HG02798 (cell line): ENCODE data around the gene KAT5.
"Not testable (repeated sequence)": the region's sequence is repeated elsewhere in the genome, so short reads cannot be mapped to it uniquely, and the experiment has no call there.

Experiments
- ATAC-seq: cut with Tn5 transposase; IDR thresholded peaks from one replicate; pipeline ENCODE4 v1.9.1; 2021; ENCODE audit warnings: mild to moderate bottlenecking; ENCODE audit not compliant: unreplicated experiment, poor library complexity

Gene KAT5

DNA sequence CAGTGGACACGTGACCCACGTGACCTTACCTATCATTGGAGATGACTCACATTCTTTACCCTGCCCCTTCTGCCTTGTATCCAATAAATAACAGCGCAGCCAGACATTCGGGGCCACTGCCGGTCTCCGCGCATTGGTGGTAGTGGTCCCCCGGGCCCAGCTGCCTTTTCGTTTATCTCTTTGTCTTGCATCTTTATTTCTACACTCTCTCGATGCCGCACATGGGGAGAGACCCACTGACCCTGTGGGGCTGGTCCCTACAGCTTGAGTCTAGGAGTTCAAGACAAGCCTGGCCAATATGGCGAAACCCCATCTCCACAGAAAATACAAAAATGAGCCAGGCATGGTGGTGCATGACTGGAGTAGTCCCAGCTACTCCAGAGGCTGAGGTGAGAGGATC, 5.0 kb upstream of the KAT5 start:
- not testable (repeated sequence) for ATAC-seq

DNA sequence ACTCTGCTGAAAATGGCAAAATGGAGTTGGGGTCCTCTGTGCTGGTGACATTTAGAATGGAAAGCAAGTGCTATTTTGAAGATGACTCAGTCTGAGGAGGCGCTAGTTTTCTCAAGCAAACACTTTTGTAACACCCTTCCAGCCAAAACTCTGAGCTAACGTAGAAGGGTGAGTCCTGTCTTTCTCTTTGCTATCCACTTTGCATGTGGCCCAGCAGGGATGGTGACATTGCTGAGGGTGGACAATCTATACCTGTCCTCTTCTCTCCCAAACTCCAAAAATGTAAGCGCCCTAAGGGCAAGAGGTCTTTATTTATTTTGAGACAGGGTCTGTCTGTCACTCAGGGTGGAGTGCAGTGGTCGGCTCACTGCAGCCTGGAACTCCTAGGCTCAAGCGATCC, 3.6 kb upstream of the KAT5 start:
- no peak for ATAC-seq

DNA sequence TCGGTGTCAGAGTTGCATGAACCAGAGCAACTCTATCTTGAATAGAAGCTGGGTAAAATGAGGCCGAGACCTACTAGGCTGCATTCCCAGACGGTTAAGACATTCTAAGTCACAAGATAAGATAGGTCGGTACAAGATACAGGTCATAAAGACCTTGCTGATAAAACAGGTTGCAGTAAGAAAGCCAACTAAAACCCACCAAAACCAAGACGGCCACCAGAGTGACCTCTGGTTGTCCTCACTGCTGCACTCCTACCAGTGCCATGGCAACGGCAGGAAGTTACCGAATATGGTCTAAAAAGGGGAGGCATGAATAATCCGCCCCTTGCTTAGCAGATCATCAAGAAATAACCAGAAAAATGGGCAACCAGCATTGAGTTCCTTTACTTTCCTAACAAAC, 2.4 kb upstream of the KAT5 start:
- no peak for ATAC-seq

DNA sequence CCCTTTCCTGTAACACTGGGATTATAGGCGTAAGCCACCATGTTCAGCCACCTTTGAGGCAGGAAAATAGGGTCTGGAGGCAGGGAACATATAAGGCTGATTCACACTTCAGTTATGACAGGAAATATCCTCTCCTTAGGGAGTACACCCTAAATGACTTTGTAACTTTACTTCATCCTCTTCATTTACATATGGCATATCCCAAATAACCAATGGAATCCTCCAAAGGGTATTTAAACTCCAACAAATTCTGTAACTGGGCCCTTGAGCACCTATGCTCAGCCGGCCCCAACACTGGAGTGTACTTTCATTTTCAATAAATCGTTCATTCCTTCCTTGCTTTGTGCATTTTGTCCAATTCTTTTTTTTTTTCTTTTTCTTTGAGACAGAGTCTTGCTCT, 1.6 kb upstream of the KAT5 start:
- no peak for ATAC-seq

DNA sequence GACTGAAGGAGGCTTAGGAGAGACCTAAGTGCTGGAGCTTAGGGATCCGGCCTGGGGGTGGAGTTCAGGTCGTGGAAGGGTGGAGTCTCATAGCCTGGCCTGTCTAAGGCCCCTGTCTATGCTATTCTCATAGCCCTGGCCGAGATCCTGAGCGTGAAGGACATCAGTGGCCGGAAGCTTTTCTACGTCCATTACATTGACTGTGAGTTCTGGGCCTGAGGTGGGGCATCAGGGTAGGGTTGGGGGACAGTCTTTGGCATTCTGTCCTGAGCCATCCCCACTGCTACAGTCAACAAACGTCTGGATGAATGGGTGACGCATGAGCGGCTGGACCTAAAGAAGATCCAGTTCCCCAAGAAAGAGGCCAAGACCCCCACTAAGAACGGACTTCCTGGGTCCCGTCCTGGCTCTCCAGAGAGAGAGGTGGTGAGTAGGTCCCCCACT, 603 bp downstream of the KAT5 start:
- ATAC-seq: no peak

DNA sequence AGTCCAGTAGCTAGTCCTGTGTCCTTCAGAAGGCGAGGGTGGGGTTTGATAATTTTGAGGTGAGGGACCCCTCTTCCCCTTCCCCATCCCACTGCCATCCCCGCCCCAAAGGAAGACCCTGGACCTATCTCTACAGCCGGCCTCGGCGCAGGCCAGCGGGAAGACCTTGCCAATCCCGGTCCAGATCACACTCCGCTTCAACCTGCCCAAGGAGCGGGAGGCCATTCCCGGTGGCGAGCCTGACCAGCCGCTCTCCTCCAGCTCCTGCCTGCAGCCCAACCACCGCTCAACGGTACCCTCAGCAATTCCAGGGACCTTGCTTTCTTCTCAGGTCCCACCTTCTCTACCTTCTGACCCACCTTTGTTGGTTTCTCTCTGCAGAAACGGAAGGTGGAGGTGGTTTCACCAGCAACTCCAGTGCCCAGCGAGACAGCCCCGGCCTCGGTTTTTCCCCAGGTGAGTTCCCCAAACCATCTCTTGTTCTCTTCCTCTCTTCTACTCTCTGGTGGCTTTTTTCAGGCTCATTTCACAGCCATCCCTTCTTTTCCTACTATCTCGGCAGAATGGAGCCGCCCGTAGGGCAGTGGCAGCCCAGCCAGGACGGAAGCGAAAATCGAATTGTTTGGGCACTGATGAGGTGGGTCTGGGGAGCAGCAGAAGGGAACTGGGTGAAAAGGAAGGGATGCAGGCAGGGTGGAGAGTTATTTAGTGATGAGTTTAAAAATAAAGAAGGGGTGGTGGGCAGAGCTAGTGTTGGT, 1.3 kb downstream of the KAT5 start:
- no peak for ATAC-seq

DNA sequence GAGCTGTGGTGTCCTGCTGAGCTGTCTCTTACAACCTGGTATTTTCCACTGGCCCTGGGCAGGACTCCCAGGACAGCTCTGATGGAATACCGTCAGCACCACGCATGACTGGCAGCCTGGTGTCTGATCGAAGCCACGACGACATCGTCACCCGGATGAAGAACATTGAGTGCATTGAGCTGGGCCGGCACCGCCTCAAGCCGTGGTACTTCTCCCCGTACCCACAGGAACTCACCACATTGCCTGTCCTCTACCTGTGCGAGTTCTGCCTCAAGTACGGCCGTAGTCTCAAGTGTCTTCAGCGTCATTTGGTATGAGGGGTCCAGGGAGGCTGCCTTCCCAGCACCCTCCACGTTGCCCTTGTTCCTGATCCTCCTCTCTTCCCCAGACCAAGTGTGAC, 2.4 kb downstream of the KAT5 start:
- ATAC-seq: no peak

DNA sequence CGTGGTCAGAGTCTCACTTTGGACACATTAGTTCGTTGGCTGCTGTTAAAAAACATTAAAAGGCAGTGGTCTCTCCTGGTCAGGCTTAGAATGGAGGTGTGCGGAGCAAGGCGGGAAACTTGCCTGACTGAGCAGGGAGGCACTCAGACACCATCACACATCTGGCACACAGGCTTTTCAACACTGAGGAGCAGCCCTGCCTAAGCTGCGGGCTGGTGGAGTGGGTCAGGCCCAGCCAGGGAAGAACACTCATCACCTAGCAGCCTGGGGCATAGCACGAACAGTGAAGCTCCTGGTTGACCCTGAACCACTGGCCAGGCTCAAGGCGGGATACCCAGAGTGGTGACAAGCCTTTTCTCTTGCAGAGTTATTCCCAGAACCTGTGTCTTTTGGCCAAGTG, 4.2 kb downstream of the KAT5 start:
- no peak for ATAC-seq

DNA sequence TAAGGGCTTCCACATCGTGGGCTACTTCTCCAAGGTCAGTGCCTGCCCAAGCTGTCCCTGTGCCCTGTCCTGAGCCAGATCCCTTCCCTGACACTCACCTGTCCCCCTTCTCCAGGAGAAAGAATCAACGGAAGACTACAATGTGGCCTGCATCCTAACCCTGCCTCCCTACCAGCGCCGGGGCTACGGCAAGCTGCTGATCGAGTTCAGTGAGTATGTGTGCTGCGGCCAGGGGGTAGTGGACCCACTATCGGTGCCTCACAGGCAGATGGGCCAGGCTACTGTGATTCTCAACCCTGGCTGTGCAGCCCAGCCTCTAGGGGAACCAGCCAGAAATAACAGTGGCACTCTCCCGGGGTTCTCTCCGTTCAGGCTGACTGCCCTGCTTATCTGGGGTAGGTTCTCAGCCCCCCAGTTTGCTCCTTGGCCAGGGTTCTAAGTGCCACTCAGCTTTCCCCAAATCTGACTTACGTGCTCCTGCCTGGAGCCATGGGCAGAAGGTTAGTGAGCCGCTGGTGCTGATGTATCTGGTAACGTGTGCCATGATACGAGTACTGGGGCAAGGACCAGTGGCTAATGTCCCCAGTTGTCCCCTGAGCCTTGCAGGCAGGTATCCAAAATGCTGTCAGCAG, 4.8 kb downstream of the KAT5 start:
- ATAC-seq: no peak

DNA sequence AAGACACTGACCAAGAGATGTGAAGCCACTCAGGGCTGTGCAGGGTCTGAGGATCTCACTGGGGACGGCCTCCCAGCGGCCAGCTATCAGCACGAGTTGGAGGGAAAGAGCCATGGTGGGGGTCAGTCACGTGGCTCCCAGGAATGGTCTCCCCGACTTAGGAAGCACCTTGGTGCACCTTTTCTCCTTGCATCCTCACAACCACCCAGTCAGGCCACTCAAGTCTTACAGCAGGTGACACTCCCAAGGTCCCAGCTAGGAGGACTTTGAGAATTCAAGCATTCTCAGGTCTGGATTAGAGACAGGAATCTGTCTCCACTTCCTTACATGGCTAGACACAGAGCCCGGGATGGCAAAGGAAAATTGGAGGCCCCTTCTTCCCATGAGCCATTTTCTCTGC, 5.9 kb downstream of the KAT5 start:
- no peak for ATAC-seq

DNA sequence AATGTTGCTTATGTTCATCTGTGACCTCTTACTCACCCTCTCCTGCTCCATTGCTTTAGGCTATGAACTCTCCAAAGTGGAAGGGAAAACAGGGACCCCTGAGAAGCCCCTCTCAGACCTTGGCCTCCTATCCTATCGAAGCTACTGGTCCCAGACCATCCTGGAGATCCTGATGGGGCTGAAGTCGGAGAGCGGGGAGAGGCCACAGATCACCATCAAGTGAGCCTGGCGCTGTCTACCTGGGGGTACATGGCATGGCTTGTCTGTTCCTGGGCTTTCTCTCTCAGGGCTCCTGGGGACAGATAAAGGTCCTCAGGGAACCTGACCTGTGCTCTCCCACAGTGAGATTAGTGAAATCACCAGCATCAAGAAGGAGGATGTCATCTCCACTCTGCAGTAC, 6.5 kb downstream of the KAT5 start:
- ATAC-seq: no peak

DNA sequence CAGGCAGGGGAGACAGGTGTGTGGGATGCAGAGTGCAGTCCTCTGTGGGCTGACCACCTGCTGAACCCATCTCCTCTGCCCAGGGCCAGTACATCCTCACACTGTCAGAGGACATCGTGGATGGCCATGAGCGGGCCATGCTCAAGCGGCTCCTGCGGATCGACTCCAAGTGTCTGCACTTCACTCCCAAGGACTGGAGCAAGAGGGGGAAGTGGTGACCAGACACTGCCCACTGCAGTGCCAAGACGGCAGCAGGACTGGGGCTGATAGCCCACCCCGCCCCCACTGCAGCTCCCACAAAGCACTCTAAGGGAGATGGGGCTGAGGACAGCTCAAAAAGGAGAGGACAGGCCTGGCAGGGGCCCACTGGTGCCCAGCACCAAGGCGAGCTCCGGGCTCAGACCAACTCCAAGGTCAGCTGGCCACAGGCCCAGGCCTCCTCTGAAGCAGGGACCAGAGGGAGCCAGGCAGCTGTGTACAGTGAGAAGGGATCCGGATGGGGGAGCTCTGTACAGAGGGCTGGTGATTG, 7.0 kb downstream of the KAT5 start:
- ATAC-seq: no peak

DNA sequence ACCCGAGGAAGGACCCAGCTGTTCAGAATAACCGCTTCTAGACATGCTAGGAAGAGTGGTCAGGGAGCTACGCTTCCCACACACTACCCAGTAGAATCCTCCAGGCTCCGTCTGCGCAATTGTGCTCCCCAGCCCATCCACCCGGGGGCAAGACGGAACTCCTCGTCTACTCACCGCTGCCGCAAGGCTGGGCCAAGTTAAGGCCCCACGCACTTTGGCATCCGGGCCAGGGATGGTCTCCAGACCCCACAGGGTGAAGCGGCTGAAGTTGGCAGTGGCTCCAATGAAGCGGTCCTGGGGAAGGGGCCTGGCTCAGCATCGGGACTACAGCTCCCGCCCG, 7.8 kb downstream of the KAT5 start:
- ATAC-seq: peak; percentile 13

DNA sequence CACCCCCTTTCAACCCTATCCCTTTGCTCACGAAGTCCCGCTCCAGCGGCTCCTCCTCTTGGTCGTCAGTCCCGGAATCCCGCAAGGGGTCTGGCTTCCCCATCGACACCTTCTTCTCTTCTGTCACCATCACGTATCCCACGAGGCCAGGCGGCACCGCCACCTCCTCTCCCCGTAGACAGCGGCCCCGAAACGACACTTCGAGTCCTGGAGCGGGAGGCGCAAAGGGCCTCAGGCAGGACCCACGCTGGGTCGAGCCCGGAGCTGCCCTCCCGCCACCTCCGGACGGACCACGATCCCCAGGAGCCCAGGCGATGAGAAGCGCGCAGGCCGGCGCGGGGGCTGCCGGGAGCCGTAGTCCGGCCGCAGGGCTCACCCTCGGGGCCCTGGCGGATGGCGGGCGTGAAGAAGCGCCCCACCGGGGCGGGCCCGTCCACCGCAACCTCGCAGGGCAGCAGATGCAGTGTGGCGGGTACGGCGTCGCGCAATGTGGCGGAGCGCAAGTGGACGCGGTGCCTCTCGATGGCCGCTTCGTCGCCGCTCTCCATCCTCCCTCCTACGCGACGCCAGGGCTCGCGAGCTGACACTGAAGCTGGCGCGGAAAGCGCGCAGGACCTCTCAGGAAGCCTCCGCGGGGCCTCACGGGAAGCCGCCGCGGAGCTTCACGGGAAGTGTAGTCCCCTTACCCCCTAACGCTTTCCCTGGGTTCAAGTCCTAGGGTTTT, 8.3 kb downstream of the KAT5 start, which contains the start of gene RNASEH2C:
TSS of gene RNASEH2C (minus strand) at position 588 of the 724 bp plus-strand sequence. CDS start at position 548, 40 bp downstream.
- peak; percentile 80 for ATAC-seq

DNA sequence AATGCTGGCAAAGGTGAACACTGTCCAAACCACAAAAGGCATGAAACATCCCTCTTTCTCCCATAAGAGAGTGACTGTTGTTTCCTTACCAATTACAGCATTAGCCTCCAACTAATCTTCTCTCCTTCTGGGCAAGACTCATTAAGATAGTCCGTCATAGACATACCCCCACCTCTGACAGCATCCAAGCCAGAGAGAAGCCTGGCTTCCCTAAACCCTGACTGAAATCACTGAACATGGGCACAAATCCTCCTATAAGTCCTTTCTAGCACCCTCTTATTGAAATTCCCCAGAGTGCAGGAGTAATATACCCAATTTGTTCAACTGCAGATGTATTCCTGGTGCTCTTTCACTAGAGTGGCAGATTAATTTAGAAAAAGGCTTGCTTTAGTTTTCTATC, 10.2 kb downstream of the KAT5 start:
- ATAC-seq: no peak

DNA sequence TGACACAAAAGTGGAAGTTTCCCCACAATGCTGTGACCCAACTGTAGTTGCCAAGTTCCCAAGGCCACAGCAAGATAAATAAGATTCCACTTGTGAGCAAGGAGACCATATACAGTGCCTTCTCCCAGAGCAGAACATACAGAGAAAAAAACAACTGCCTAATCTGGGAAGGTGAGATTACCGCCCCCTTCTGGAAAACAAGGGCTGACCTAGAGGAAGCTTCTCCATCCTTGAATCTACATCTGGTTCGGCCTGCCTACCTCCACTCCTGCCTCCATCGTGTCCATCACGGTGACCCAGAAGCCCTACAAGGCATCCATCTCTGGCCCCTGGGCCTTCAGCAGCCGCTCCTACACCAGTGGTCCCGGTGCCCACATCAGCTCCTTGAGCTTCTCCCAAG, 14.6 kb downstream of the KAT5 start:
- ATAC-seq: no peak

DNA sequence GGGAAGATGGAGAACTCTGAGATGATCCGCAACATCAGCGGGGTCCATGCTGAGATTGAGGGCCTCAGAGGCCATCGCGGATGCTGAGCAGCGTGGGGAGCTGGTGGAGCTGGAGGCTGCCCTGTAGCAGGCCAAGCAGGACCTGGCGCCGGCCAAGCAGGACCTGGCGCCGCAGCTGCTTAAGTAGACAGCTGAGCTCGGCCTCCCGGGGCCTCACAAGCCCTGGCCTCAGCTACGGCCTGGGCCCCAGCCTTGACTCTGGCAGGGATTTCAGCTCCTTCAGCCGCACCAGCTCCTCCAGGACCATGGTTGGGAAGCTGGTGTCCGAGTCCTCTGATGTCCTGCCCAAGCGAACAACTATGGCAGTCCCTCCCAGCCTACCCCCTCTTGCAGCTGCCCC, 15.8 kb downstream of the KAT5 start:
- no peak for ATAC-seq

DNA sequence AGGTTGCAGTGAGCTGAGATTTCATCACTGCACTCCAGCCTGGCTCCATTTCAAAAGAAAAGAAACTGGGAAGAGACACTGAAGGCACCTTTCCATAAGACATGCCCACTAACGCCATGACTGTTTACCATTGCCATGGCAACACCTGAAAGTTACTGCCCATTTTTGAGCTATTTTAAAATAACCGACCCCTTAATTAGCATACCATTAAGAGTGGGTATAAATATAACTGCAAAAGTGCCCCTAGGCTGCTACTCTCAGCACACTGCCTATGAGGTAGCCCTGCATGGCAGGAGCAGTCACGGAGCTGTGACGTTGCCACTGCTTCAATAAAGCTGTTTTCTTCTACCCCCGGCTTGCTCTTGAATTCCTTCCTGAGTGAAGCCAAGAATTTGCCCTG, 18.4 kb downstream of the KAT5 start:
- no peak for ATAC-seq

DNA sequence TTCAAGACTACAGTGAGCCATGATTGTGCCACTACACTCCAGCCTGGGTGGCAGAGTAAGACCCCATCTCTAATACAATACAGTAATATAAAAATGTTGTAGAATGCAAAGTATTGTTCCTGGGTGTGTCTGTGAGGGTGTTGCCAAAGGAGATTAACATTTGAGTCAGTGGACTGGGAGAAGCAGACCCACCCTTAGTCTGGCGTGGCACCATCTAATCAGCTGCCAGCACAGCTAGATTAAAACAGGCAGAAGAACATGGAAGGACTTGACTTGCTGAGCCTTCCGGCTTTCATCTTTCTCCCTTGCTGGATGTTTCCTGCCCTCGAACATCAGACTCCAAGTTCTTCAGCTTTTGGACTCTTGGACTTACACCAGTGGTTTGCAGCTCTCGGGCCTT, 23.1 kb downstream of the KAT5 start:
- not testable (repeated sequence) for ATAC-seq

DNA sequence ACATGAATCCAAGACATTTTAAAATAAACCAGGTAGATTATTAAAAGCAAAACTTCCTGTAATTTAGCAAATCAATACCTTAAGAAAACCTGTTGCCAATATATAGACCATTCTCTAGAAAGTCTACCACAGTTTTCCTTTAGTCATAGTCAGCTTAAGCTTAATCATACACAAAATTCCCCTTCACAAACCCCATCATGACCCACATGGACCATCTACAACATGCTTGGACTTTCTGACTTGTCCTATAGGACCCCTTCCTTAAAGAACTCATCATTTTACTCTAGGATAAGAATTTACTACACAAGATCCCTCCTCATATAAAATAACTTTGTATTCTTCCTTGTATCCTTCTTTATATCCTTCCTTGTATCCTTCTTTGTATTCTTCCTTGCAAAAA, 24.8 kb downstream of the KAT5 start:
- no peak for ATAC-seq

DNA sequence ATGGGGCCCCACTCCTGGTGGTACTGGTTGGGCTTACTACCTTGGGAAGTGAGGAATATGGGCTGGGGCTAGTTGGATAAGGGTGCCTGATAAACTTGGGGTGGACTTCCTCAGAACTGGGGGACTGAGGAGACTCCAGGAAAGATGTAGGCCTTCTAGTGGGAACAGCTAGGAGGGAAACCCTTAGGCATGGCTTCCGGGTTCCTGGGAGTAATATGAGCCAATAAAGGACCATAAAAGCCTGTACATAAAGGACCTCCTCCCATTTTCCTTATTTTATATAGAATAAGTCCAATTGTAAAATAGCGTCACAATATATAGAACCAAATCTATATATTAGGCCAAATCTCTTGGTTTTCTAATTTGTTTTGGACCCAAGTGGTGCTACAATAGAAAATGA, 27.0 kb downstream of the KAT5 start:
- ATAC-seq: no peak
